Esophagus squamous epithelium (tissue), 5 donors: ENCODE measurements around the gene PLD4. TPM values are rescaled to one million over a fixed set of nuclear protein-coding genes. Genes with fewer than 3 reads are reported as not detected.

Experiments
- DNase-seq: peaks from one replicate; lab custom pipeline; 2025; lab: John Stamatoyannopoulos, UW
- H3K27ac ChIP-seq, 4 donors: fragments of 200-600 bp; sonication (generic); one replicate each; pipeline ENCODE4 v1.5.1; 2016 to 2019; ENCODE audit warnings: mild to moderate bottlenecking in 1 of 4
- H3K27me3 ChIP-seq, 4 donors: fragments of 200-600 bp; sonication (generic); 1 replicate in 3 of 4; 2 replicates in 1 of 4; pipeline versions ENCODE4 v1.5.1 to v1.6.0; 2017 to 2021; ENCODE audit warnings: antibody characterized with exemption in 1 of 4
- H3K36me3 ChIP-seq, 3 donors: fragments of 200-600 bp; sonication (generic); one replicate each; pipeline ENCODE4 v1.5.1; 2016 to 2019
- H3K4me1 ChIP-seq, 3 donors: fragments of 200-600 bp; sonication (generic); one replicate each; pipeline ENCODE4 v1.5.1; 2017 to 2019
- H3K4me3 ChIP-seq, 4 donors: fragments of 200-600 bp; sonication (generic); 1 replicate in 3 of 4; 2 replicates in 1 of 4; pipeline ENCODE4 v1.5.1; 2016 to 2019; ENCODE audit warnings: mild to moderate bottlenecking in 2 of 4, moderate library complexity in 1 of 4
- H3K9me3 ChIP-seq, 3 donors: fragments of 200-600 bp; sonication (generic); one replicate each; pipeline ENCODE4 v1.5.1; 2016 to 2019
- CTCF ChIP-seq, 6 experiments: fragments of 450-650 bp in 4 of 6; fragments of 200-600 bp in 2 of 6; sonication (generic) in 2 of 6; IDR thresholded peaks; one replicate each; pipeline ENCODE4 v1.5.1; 2016 to 2019; ENCODE audit warnings: antibody characterized with exemption in 6 of 6, mild to moderate bottlenecking in 4 of 6, moderate library complexity in 4 of 6
- POLR2A ChIP-seq, 4 donors: fragments of 450-650 bp; IDR thresholded peaks; one replicate each; pipeline ENCODE4 v1.6.1; 2017; ENCODE audit warnings: antibody characterized with exemption in 4 of 4, mild to moderate bottlenecking in 4 of 4, moderate library complexity in 3 of 4
- WGBS, 2 donors: methylation state at CpG; one replicate each; pipeline ENCODE4 v1.1.5; 2018; 5-methylcytosine and 5-hydroxymethylcytosine counted together
- intact Hi-C: fragments of 100-400 bp; cut with DNase I; formaldehyde crosslinking; loops from one replicate; pipeline ENCODE4 v1.15.0; 2022
- total RNA-seq, 4 donors: library from RNA; depleted of rRNA; stranded (reverse); fragments of >200 nt; gene quantifications; one replicate each; pipeline ENCODE4 v1.1.0, GENCODE V29; 2016
- donor health status: DM: yes; HTN: yes; CAD: no.

Gene PLD4
- total RNA-seq, 4 donors from 2014 or later = 0.18 to 0.95 (median 0.64) TPM

GRCh38 chr14:104953097-104953496, 28.4 kb downstream of the PLD4 start:
- DNase-seq = no peak
- Histone ChIP-seq H3K27me3 (no peaks in the 10 kb centered on the region), H3K4me1 (peaks cover 0 to 11% (median 7%) of the 10 kb centered on the region in 3 donors), H3K4me3 (no peak overlapping the region), H3K9me3 (no peaks in the 10 kb centered on the region), H3K27ac (no peak overlapping the region), H3K36me3 (peaks cover 33 to 100% (median 38%) of the 10 kb centered on the region in 3 donors)
- TF ChIP-seq CTCF (IDR thresholded peaks at IDR 0.05) (no peak), POLR2A (IDR thresholded peaks at IDR 0.05) (no peak)
- intact Hi-C loops = no loop called here
- WGBS, 2 donors = 71 to 78% methylated on average over 9 to 11 of the region's 13 CpGs

- intact Hi-C loops = no loop called here
- no peak overlapping the region for H3K27ac ChIP-seq
- no peaks in the 10 kb centered on the region for H3K27me3 ChIP-seq
- H3K4me1 ChIP-seq = peaks cover 0 to 13% (median 7%) of the 10 kb centered on the region in 3 donors
- H3K36me3 ChIP-seq = peaks cover 33 to 94% (median 38%) of the 10 kb centered on the region in 3 donors
- DNase-seq = no peak
- H3K4me3 ChIP-seq = no peak overlapping the region
- no peaks in the 10 kb centered on the region for H3K9me3 ChIP-seq
- 88 to 91% methylated on average over 20 to 21 of the region's 26 CpGs for WGBS, 2 donors
- TF ChIP-seq CTCF (IDR thresholded peaks at IDR 0.05) (no peak), POLR2A (IDR thresholded peaks at IDR 0.05) (no peak)
Observed at GRCh38 chr14:104953896-104954656, 29.4 kb downstream of the PLD4 start.

GRCh38 chr14:104954746-104955395, 30.2 kb downstream of the PLD4 start:
- H3K4me3 ChIP-seq = no peak overlapping the region
- no peak overlapping the region for H3K27ac ChIP-seq
- 74 to 84% methylated on average over 3 to 7 of the region's 13 CpGs for WGBS, 2 donors
- peaks cover 33 to 90% (median 38%) of the 10 kb centered on the region in 3 donors for H3K36me3 ChIP-seq
- H3K9me3 ChIP-seq = no peaks in the 10 kb centered on the region
- intact Hi-C loops = no loop called here
- peaks cover 0 to 13% (median 7%) of the 10 kb centered on the region in 3 donors for H3K4me1 ChIP-seq
- H3K27me3 ChIP-seq = no peaks in the 10 kb centered on the region
- no peak for DNase-seq
- TF ChIP-seq CTCF (IDR thresholded peaks at IDR 0.05) (no peak), POLR2A (IDR thresholded peaks at IDR 0.05) (no peak)

GRCh38 chr14:104955396-104955770, 30.7 kb downstream of the PLD4 start:
- 83% methylated on average over 2 of the region's 3 CpGs; no CpG with 5 or more reads in 1 of the 2 donors for WGBS, 2 donors
- no peak overlapping the region for H3K27ac ChIP-seq
- TF ChIP-seq POLR2A (IDR thresholded peaks at IDR 0.05) (no peak), CTCF (IDR thresholded peaks at IDR 0.05) (no peak)
- intact Hi-C loops = no loop called here
- peaks cover 0 to 13% (median 7%) of the 10 kb centered on the region in 3 donors for H3K4me1 ChIP-seq
- no peaks in the 10 kb centered on the region for H3K27me3 ChIP-seq
- H3K36me3 ChIP-seq = peaks cover 33 to 85% (median 38%) of the 10 kb centered on the region in 3 donors
- no peak for DNase-seq
- H3K9me3 ChIP-seq = no peaks in the 10 kb centered on the region
- H3K4me3 ChIP-seq = no peak overlapping the region
